HG03095 (cell line): ENCODE measurements around the gene TRIM56.
"Not testable (repeated sequence)": the region's sequence is repeated elsewhere in the genome, so short reads cannot be mapped to it uniquely, and the experiment has no call there.

Experiments
- ATAC-seq: cut with Tn5 transposase; IDR thresholded peaks from one replicate; pipeline ENCODE4 v1.9.1; 2021; ENCODE audit warnings: moderate library complexity; ENCODE audit not compliant: unreplicated experiment

The TRIM56 gene

DNA sequence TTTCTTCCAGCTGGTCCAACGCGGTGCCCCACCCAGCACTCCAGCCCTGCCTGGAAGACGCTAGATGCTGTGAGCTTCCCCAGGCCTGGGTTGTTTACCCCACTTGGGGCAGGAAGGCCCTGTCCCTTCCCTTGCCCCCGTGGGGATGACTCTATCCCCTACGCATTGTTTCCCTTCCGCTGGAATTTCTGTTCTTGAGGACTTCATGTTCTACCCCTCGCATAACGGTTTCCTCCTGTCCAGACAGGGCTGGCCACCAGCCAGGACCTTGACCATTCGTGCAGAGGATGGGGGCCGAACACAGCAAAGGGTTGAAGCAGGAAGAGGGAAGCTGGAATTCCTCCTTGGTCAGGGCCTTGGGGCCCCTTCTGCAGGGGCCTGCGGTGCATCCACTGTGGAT lies 27.0 kb downstream of the TRIM56 start:
- ATAC-seq, result no peak

DNA sequence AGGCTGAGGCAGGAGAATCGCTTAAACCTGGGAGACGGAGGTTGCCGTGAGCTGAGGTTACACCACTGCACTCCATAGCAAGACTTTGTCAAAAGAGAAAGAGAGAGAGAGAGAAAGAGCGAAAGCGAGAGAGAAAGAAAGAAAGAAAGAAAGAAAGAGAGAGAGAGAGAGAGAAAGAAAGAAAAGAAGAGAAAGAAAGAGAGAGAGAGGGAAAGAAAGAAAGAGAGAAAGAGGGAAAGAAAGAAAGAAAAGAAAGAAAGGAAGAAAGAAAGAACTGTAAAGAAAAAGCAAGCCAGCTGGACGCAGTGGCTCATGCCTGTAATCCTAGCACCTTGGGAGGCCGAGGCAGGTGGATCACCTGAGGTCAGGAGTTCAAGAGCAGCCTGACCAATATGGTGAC lies 27.9 kb downstream of the TRIM56 start:
- ATAC-seq, result not testable (repeated sequence)

DNA sequence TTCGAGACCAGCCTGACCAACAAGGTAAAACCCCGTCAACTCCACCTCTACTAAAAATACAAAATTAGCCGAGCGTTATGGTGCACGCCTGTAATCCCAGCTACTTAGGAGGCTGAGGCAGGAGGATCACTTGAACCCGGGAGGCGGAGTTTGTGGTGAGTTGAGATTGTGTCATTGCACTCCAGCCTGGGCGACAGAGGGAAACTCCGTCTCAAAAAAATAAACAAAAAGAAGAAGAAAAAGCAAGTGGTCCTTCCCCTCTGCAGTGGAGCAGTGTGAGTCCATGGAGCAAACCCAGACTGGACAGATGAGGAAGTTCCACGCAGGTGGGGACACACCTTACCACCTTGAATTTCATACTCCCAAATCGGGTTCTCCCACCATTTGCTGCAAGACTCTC lies 28.6 kb downstream of the TRIM56 start:
- no peak for ATAC-seq

DNA sequence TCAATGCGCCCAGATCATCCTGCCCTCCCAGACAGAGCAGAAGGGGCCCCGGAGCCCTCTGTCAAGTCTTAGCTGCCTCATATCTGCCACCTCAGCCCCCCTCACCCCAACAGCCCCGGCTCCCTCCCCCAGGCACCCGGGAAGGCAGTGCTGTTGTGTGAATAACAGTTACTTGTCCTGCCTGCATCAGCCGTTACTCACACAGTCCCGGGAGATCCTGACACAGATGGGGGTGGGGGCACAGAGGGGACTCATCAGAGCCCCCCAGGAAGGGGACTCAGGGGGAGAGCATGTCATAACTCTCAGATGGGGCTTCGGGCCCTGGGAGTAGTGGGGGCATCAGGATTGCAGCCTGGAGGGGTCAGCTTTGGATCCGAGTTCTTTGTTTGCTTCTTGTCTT lies 29.2 kb downstream of the TRIM56 start:
- no peak for ATAC-seq

DNA sequence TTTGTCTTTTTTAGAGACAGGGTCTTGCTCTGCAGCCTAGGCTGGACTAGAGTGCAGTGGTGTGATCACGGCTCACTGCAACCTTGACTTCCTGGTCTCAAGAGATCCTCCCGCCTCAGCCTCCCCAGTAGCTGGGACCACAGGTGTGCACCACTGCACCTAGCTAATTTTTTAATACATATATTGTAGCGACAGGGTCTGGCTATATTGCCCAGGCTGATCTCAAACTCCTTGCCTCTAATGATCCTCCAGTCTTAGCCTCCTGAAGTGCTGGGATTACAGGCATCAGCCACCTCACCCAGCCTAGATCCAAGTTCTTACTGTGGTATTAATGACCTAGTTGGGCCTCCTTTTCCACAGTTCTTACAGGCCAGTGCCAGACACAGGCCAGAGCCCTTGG lies 29.9 kb downstream of the TRIM56 start:
- ATAC-seq, result no peak

DNA sequence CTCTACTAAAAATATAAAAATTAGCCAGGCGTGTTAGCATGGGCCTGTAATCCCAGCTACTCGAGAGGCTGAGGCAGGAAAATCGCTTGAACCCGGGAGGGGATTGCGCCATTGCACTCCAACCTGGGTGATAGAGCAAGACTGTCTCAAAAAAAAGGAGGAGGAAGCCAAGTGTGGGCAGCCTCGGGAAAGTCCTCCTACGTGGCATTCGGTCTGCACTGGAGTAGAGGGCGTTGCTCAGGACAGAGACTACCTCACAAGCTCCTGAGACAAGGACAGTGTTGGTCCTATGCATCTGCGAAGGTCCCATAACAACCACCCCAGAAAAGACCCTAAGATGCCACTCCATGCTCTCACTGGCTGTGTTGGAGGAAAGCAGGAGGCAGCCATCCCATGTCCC lies 31.6 kb downstream of the TRIM56 start:
- no peak for ATAC-seq

DNA sequence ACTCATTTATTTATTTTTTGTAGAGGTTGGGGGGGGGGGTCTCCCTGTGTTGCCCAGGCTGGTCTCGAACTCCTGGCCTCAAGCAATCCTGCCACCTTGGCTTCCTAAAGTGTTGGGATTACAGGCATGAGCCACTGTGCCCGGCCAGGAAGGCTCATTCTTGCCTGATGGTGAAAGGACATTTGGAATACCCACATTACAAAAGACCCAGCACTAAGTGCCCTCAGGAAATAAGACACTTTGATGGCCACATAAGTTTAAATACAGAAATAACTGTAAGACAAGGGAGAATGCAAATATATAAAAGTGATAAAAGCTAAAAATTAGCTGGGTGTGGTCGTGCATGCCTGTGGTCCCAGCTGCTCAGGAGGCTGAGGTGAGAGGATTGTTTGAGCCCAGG lies 33.6 kb downstream of the TRIM56 start:
- no peak for ATAC-seq

DNA sequence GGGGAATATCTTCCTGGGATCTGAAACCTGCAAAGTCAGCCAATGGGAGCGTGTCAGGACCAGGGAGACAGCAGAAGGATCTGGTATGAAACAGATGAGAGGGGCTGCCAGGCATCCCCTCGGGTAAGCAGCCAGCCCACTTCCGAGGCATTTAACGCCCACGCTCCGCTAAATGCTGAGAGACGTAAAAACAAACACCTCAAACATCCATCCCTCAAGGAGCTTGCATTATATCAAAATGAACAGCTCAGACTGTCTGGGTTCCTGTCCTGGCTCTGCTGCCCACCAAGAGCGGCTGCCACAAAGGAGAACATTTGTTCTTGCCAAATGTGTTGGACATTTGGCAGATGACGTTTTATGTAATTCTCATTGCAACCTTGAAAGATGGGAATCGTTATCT lies 34.6 kb downstream of the TRIM56 start:
- no peak for ATAC-seq

DNA sequence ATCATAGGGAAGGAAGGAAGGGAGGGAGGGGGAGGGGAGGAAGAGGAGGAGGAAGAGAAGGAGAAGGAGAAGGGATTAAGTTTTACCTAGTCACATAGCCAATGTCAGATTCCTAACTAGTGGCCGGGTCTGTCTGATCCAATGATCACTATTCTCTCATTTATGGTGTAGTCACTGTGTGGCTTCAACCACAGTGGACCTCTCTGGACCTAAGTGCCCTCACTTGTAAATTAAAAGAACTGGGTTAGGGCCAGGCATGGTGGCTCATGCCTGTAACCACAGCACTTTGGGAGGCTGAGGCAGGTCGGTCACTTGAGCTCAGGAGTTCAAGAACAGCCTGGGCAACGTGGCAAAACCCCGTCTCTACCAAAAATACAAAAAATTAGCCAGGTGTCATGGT lies 35.0 kb downstream of the TRIM56 start:
- ATAC-seq, result no peak

DNA sequence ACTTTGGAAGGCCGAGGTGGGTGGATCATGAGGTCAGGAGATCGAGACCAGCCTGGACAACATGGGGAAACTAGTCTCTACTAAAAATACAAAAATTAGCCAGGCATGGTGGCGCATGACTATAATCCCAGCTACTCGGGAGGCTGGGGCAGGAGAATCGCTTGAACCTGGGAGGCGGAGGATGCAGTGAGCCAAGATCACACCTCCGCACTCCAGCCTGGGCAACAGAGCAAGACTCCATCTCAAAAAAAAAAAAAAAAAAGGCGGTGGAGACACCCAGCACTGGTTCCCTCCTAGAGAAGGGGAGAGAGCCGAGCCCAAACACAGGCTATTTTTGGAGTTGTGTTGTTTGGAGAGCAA lies 36.3 kb downstream of the TRIM56 start:
- ATAC-seq, result not testable (repeated sequence)

DNA sequence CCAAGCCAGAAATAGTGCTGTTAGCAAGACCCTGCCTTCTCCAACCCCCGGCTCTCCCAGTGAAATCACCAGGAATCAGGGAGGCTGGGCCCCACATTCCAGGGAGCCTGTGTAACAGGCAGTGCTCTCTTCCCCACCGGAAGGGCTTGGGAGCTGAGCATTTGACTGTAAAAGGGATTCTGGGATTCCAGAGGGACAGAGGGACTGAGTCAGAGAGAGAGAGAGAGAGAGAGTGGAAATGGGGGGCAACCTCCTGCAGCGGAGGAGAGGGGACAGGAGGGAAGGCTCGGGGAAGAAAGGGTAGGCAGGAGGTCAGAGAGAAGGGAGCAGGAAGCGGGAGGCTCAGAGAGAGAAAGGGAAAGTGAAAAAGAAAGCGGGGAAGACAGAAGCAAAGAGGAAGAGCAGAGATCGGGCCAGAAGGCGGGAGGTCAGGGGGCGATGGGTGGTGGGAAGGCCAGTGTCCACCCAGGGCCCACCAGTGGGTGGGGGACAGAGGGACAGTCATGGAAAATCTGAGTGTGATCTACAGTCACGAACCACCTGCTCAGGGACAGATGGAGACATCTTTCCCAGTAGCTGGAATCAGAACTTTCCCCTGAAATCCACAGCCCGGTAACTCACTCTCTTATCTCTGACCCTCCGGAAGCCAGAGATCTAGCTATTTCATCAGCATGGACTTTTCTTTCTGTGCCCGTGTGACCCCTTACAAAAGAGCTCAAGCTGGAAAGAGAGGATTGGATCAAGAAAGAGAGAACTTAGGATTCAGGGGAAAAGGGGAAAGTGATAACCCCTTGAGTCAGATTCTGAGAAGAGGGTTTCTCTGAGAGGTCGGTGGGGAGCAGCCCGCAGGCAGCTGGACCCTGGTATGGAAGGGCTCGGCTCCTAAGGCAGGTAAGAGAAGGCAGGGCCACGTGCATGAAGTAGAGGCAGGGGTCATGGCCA lies 37.0 kb downstream of the TRIM56 start:
- no peak for ATAC-seq

DNA sequence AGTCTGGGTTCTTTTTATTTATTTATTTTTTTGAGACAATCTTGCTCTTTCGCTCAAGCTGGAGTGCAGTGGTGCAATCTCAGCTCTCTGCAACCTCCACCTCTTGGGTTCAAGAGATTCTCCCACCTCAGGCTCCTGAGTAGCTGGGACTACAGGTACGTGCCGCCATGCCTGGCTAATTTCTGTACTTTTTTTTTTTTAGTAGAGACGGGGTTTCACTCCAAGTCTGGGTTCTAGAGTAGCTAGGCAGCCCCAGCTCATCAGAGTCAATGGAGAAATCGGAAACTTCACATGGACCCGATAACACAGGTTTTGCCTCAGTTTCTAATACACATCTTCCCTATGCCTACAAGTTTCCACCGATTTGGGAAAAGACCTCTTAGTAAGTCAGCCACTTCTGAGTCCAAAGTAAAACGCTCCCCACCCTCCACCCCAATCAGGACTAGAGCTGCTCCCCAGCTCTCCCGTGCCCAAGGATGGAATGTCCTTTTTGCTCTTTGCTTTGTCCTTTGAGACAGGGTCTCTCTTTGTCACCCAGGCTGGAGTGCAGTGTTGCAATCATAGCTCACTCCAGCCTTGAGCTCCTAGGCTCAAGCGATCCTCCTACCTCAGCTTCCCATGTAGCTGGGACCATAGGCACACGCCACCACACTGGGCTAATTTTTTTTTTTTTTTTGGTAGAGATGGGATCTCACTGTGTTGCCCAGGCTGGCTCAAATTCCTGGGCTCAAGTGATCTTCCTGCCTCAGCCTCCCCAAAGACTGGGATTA lies 37.8 kb downstream of the TRIM56 start:
- ATAC-seq, result no peak

DNA sequence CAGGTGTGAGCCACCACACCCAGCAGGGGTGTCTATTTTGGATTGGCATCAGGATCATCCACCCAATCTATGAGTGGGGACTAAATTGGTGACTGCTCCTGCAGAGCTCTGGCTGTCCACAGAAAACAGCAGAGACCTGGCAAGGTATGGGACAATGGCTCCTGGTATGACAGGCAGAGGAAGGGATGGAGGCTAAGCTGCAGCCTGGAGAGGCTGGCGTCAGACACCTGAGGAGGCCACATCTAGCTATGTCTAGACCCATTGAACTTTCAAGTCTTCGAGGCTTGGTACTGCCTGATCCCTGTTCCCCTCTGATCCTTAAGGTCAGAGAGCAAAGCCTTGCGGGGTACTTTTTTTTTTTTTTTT lies 38.4 kb downstream of the TRIM56 start:
- ATAC-seq, result no peak

DNA sequence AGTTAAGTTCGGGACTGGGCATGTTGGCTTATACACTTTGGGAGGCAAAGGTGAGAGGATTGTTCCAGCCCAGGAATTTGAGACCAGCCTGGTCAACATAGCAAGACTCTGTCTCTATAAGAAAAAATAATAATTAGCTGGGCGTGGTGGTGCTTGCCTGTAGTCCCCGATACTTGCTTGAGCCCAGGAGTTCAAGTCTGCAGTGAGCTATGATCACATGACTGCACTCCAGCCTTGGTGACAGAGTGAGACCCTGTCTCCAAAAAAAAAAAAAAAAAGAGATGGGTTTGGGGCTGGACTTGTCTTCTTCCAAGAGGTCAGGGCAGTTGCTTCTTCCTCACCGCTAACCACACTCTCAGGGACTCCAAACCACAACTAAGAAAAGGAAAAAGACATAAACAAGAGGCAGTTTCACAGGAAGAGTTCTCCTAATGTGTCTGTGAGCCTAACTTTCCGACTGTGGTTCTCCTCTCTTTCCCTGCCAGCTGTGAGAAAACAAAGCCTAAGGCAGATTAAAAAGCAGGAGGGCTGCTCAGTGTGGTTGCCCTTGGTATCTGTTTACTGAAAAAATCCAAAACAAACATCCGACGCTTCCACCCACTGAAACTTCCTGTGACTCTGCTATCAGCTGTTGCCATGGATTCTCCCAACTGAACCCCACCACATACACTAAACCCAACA lies 39.2 kb downstream of the TRIM56 start:
- no peak for ATAC-seq

DNA sequence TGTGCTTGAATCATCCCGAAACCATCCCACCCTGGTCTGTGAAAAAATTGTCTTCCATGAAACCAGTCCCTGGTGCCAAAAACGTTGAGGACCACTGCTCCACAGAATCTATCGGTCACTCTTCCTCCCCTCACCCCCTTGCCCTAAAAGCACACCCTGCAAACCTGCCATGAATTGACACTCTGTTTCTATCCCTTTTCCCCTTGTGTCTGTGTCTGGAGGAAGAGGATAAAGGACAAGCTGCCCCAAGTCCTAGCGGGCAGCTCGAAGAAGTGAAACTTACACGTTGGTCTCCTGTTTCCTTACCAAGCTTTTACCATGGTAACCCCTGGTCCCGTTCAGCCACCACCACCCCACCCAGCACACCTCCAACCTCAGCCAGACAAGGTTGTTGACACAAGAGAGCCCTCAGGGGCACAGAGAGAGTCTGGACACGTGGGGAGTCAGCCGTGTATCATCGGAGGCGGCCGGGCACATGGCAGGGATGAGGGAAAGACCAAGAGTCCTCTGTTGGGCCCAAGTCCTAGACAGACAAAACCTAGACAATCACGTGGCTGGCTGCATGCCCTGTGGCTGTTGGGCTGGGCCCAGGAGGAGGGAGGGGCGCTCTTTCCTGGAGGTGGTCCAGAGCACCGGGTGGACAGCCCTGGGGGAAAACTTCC lies 40.8 kb downstream of the TRIM56 start:
- ATAC-seq, result no peak

DNA sequence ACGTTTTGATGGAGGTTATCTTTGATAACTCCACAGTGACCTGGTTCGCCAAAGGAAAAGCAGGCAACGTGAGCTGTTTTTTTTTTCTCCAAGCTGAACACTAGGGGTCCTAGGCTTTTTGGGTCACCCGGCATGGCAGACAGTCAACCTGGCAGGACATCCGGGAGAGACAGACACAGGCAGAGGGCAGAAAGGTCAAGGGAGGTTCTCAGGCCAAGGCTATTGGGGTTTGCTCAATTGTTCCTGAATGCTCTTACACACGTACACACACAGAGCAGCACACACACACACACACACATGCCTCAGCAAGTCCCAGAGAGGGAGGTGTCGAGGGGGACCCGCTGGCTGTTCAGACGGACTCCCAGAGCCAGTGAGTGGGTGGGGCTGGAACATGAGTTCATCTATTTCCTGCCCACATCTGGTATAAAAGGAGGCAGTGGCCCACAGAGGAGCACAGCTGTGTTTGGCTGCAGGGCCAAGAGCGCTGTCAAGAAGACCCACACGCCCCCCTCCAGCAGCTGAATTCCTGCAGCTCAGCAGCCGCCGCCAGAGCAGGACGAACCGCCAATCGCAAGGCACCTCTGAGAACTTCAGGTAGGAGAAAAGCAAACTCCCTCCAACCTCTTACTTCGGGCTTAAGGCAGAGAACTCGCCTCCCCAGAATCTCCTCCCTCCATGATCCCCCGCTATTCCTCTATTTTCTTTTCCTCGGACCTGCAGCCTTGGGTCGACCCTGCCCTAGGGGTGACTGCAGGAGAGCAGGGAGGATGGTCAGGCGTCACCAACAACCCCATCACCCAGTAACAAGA lies 41.6 kb downstream of the TRIM56 start, which contains the start of gene SERPINE1:
Gene SERPINE1 (plus strand): TSS at position 454 of the 809 bp plus-strand sequence. CDS start 1,290 bp downstream, outside the sequence.
- ATAC-seq, result peak; percentile 50

DNA sequence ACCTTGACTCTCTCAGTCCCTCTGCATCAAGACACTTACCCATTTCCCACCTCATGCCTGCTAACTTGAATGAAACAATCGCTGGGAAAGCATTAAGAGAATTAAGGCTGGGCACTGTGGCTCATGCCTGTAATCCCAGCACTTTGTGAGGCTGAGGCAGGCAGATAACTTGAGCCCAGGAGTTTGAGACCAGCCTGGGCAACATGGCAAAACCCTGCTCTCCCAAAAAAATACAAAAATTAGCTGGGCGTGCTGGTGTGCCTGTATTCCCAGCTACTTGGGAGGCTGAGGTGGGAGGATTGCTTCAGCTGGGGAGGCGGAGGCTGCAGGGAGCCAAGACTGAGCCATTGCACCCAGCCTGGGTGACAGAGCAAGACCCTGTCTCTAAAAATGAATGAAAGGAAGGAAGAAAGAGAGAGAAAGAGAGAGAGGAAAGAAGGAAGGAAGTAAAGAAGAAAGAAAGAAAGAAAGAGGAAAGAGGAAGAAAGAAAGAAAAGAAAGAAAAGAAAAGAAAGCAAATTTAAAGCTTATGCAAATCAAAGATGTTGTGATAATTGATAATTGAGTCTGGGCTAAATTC lies 42.3 kb downstream of the TRIM56 start:
- no peak for ATAC-seq

DNA sequence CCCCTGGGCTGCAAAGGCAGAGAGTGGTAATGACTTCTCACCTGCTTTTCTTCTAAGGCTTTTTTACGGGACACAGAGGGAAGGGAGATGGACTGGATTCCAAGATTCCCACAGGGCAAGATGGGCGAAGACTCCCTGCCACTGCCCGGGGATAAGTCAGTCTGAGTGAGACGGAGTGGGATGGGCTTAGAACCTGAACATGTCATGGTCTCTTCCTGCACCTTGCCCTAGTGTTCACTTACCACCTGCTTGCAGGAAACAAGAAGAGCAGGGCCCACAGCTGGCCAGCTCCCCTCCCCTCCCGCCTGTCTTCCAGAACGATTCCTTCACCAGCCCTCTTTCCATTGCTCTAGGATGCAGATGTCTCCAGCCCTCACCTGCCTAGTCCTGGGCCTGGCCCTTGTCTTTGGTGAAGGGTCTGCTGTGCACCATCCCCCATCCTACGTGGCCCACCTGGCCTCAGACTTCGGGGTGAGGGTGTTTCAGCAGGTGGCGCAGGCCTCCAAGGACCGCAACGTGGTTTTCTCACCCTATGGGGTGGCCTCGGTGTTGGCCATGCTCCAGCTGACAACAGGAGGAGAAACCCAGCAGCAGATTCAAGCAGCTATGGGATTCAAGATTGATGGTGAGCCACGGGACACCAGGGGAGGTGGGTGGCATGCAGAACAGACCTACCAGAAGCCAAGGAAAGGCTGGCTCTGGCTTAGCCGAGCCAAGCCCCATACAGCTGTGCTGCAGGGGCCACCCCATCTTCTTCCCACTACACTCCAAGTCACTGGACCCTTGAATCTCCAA lies 43.0 kb downstream of the TRIM56 start:
- ATAC-seq, result no peak

DNA sequence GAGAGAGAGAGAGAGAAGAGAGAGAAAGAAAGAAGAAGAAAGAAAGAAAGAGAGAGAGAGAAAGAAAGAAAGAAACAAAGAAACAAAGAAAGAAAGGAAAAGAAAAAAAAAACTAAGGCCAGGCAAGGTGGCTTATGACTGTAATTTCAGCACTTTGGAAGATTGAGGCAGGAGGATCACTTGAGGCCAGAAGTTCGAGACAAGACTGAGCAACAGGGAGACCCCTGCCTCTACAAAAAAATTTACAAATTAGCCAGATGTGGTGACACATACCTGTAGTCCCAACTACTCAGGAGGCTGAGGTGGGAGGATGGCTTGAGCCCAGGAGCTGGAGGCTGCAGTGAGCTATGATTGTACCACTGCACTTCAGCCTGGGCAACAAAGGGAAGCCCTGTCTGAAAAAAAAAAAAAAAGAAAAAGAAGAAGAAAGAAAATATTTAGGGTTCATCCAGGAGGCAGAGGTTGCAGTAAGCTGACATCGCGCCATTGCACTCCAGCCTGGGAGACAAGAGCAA lies 44.4 kb downstream of the TRIM56 start:
- ATAC-seq, result no peak
